ENCODE measurements around the gene SORCS1.

The SORCS1 gene

DNA sequence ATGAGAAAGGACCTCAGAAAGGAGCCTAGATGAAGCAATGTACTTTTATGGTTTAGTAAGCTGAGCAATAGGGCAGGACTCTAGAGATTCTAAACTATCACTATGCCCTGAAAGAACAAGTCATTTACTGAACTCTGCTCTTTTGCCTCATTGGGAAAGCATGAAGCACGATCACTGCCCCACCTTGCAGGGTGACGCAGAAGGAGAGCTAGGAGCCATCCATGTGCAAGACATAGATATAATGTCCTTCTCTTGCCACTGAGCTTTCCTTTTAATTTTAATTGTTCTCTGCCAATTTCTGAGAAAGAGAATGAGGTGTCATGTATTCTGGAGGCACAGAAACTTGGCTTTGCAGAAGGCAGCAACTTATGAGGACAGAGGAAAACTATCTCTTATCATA, 108.3 kb downstream of the SORCS1 start (continued):
- TF ChIP-seq, protein P1, sequence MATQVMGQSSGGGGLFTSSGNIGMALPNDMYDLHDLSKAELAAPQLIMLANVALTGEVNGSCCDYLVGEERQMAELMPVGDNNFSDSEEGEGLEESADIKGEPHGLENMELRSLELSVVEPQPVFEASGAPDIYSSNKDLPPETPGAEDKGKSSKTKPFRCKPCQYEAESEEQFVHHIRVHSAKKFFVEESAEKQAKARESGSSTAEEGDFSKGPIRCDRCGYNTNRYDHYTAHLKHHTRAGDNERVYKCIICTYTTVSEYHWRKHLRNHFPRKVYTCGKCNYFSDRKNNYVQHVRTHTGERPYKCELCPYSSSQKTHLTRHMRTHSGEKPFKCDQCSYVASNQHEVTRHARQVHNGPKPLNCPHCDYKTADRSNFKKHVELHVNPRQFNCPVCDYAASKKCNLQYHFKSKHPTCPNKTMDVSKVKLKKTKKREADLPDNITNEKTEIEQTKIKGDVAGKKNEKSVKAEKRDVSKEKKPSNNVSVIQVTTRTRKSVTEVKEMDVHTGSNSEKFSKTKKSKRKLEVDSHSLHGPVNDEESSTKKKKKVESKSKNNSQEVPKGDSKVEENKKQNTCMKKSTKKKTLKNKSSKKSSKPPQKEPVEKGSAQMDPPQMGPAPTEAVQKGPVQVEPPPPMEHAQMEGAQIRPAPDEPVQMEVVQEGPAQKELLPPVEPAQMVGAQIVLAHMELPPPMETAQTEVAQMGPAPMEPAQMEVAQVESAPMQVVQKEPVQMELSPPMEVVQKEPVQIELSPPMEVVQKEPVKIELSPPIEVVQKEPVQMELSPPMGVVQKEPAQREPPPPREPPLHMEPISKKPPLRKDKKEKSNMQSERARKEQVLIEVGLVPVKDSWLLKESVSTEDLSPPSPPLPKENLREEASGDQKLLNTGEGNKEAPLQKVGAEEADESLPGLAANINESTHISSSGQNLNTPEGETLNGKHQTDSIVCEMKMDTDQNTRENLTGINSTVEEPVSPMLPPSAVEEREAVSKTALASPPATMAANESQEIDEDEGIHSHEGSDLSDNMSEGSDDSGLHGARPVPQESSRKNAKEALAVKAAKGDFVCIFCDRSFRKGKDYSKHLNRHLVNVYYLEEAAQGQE (tag by site-specific recombination; IDR thresholded peaks at IDR 0.05) = no peak
- TF ChIP-seq ZNF629 (tag by site-specific recombination; IDR thresholded peaks at IDR 0.05) = no peak
- no peak for TF ChIP-seq ZNF707 (tag by site-specific recombination; IDR thresholded peaks at IDR 0.05)
- no peak for TF ChIP-seq ZNF426 (tag by site-specific recombination; IDR thresholded peaks at IDR 0.05)
- TF ChIP-seq MZF1 (tag by site-specific recombination; IDR thresholded peaks at IDR 0.05; ENCODE audit: borderline replicate concordance) = no peak
- TF ChIP-seq ZNF223 (tag by site-specific recombination; IDR thresholded peaks at IDR 0.05) = no peak

DNA sequence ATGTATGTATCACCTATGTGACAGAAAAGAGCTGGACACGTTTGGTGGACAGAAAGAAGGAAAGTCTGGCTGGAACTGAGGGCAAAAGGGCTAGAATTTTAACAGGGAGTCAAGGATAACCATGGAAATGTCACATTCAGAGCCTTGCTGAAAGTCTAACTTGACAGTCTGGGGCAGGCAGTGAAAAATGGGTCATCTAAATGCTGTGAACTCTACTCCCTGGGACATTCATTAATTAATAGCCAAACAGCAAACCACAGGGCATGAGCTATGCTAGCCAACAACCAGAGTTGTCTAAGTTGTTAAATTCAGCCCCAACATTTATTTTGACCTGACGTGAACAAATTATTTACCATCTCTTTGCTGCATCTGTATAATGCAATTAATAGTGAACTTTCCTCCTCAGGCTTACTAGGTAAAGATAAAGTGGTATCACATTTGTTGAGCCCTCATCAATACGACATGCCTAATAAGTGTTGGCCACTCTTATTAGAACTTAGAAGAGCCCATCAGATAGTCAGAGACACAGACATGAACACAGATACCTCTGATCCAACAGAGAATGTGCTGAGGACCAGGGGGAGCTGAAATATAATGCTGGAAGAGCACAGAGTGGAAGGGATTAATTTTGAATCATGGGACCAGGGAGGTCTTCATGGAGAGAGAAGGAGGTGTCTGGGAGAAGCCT, 109.9 kb downstream of the SORCS1 start:
- TF ChIP-seq ZNF654 (tag by site-specific recombination; IDR thresholded peaks at IDR 0.05; ENCODE audit: low read depth) (no peak), HOXD13 (CRISPR knock-in tag; IDR thresholded peaks at IDR 0.05; ENCODE audit: borderline replicate concordance) (no peak), GLI4 (tag by site-specific recombination; IDR thresholded peaks at IDR 0.05) (no peak), ZNF10 (tag by site-specific recombination; IDR thresholded peaks at IDR 0.05) (no peak), WT1 (tag by site-specific recombination; IDR thresholded peaks at IDR 0.05) (no peak), SETDB1 (IDR thresholded peaks at IDR 0.05; ENCODE audit: insufficient read length, low read length) (no peak), ZNF133 (tag by site-specific recombination; IDR thresholded peaks at IDR 0.05) (no peak), ZNF214 (tag by site-specific recombination; IDR thresholded peaks at IDR 0.05; ENCODE audit: borderline replicate concordance) (no peak)
- no peak overlapping the region for H3K27ac ChIP-seq (ENCODE audit: extremely low read depth, low read depth, low read length)
- no peak overlapping the region for H3K4me3 ChIP-seq (ENCODE audit: low read depth, low read length)
- POLR2A ChIA-PET = no interaction called here
- no peaks in the 10 kb centered on the region for H3K4me1 ChIP-seq (ENCODE audit: control insufficient read depth, insufficient read depth, low read length)
- CTCF ChIA-PET = no interaction called here
- H3K36me3 ChIP-seq (ENCODE audit: control insufficient read depth in 2 of 2, insufficient read depth in 1 of 2, low read length in 2 of 2) = no peaks in the 10 kb centered on the region
- H3K9me3 ChIP-seq (ENCODE audit: control insufficient read depth, insufficient read depth, low read depth, low read length) = no peaks in the 10 kb centered on the region

DNA sequence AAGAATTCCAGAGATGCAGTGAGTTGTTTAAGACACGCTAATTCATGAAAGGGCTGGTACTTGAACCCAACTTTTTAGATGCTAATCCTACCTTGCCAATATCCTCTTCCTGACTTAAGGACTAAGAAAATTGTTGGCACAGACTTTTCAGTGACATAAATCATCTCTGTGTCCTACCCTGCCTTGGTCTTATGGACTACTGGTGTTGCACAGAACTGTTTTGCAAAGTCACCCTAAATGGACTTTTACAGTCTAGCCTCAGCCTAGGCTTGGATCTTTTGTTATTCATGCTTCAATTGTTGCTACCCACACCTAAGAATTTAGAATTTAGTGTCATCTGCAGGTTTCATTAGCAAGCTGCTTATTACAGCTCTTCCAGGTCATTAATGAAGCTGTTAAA, 112.7 kb downstream of the SORCS1 start:
- Histone ChIP-seq H3K36me3 (ENCODE audit: control insufficient read depth in 2 of 2, insufficient read depth in 1 of 2, low read length in 2 of 2) (no peaks in the 10 kb centered on the region), H3K9me3 (ENCODE audit: control insufficient read depth, insufficient read depth, low read depth, low read length) (no peaks in the 10 kb centered on the region), H3K27ac (ENCODE audit: extremely low read depth, low read depth, low read length) (no peak overlapping the region), H3K4me3 (ENCODE audit: low read depth, low read length) (no peak overlapping the region), H3K4me1 (ENCODE audit: control insufficient read depth, insufficient read depth, low read length) (no peaks in the 10 kb centered on the region)
- ChIA-PET POLR2A (no interaction called here), CTCF (no interaction called here)
- TF ChIP-seq ZNF157 (tag by site-specific recombination; IDR thresholded peaks at IDR 0.05) (no peak), HOXA7 (CRISPR knock-in tag; IDR thresholded peaks at IDR 0.05; ENCODE audit: borderline replicate concordance) (no peak), GLI2 (tag by site-specific recombination; IDR thresholded peaks at IDR 0.05; ENCODE audit: borderline replicate concordance, low read depth) (no peak), ZNF529 (tag by site-specific recombination; IDR thresholded peaks at IDR 0.05; ENCODE audit: insufficient replicate concordance) (no peak)

DNA sequence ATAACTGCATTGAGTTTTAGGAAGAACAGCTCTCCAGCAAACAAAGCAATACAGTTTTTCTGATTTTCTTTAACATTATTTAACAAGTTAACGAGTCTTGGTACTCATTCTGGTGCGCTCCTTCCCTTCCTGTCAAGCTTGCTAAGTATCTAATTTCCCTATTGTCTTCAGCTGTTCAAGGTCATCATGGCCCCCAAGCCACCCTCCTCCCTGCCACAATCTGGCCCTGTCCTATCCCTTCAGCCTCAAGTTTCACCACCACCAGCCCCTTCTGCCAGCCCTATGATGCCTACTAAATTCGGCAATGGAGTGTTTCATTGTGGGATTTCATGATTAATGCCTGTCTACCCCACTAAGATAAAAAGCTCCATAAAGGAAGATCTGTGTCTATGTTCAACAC, 121.0 kb downstream of the SORCS1 start:
- H3K36me3 ChIP-seq (ENCODE audit: control insufficient read depth in 2 of 2, insufficient read depth in 1 of 2, low read length in 2 of 2) = no peaks in the 10 kb centered on the region
- H3K9me3 ChIP-seq (ENCODE audit: control insufficient read depth, insufficient read depth, low read depth, low read length) = no peaks in the 10 kb centered on the region
- H3K4me1 ChIP-seq (ENCODE audit: control insufficient read depth, insufficient read depth, low read length) = no peaks in the 10 kb centered on the region
- CTCF ChIA-PET = no interaction called here
- H3K4me3 ChIP-seq (ENCODE audit: low read depth, low read length) = no peak overlapping the region
- no peak overlapping the region for H3K27ac ChIP-seq (ENCODE audit: extremely low read depth, low read depth, low read length)
- POLR2A ChIA-PET = no interaction called here
- no peak for TF ChIP-seq ZNF292 (tag by site-specific recombination; IDR thresholded peaks at IDR 0.05; ENCODE audit: borderline replicate concordance, low read depth)
- no peak for TF ChIP-seq ZNF266 (tag by site-specific recombination; IDR thresholded peaks at IDR 0.05; ENCODE audit: low read depth)
- no peak for TF ChIP-seq ZBTB17 (tag by site-specific recombination; IDR thresholded peaks at IDR 0.05)
- no peak for TF ChIP-seq ZNF2 (tag by site-specific recombination; IDR thresholded peaks at IDR 0.05)
- TF ChIP-seq KLF9 (tag by site-specific recombination; IDR thresholded peaks at IDR 0.05; ENCODE audit: low read depth) = no peak
- TF ChIP-seq, protein P2, sequence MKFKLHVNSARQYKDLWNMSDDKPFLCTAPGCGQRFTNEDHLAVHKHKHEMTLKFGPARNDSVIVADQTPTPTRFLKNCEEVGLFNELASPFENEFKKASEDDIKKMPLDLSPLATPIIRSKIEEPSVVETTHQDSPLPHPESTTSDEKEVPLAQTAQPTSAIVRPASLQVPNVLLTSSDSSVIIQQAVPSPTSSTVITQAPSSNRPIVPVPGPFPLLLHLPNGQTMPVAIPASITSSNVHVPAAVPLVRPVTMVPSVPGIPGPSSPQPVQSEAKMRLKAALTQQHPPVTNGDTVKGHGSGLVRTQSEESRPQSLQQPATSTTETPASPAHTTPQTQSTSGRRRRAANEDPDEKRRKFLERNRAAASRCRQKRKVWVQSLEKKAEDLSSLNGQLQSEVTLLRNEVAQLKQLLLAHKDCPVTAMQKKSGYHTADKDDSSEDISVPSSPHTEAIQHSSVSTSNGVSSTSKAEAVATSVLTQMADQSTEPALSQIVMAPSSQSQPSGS (tag by site-specific recombination; IDR thresholded peaks at IDR 0.05; ENCODE audit: low read depth) = no peak
- TF ChIP-seq GLIS2 (tag by site-specific recombination; IDR thresholded peaks at IDR 0.05) = no peak
- TF ChIP-seq, protein P3, sequence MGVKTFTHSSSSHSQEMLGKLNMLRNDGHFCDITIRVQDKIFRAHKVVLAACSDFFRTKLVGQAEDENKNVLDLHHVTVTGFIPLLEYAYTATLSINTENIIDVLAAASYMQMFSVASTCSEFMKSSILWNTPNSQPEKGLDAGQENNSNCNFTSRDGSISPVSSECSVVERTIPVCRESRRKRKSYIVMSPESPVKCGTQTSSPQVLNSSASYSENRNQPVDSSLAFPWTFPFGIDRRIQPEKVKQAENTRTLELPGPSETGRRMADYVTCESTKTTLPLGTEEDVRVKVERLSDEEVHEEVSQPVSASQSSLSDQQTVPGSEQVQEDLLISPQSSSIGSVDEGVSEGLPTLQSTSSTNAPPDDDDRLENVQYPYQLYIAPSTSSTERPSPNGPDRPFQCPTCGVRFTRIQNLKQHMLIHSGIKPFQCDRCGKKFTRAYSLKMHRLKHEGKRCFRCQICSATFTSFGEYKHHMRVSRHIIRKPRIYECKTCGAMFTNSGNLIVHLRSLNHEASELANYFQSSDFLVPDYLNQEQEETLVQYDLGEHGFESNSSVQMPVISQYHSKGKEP (tag by site-specific recombination; IDR thresholded peaks at IDR 0.05) = no peak

Data from HEK293 (cell line).